T-helper 2 cell treated with Interferon-gamma antibody and Interleukin-4, amounts not matched to agents 100 ng/mL and 5 ng/mL, for 36 hours (primary cell): Measurements from ENCODE around the gene FOXJ2. TPM values are rescaled to one million over a fixed set of nuclear protein-coding genes. Genes with fewer than 3 reads are reported as not detected.

Experiments used
- total RNA-seq: library from RNA; stranded (reverse); gene quantifications from 2 replicates; pipeline ENCODE4 v1.2.3, GENCODE V29; 2022

FOXJ2 gene
- total RNA-seq, 1 donor from 2014 or later = 16.0 TPM

Other genes with a start within 250 kb of the FOXJ2 start
- gene NANOG, start 243.3 kb upstream of the FOXJ2 start, total RNA-seq = not detected in 2 replicates
- 0.18 TPM in 1 of 2 replicates, not detected in the other for gene SLC2A14, start 159.8 kb upstream of the FOXJ2 start, total RNA-seq
- gene SLC2A3, start 96.5 kb upstream of the FOXJ2 start, total RNA-seq = 280 and 289 TPM in 2 replicates
- gene C3AR1, start 33.6 kb downstream of the FOXJ2 start, total RNA-seq = 3.6 TPM in 2 replicates
- gene NECAP1, start 49.6 kb downstream of the FOXJ2 start, total RNA-seq = 37.9 and 38.9 TPM in 2 replicates
- gene CLEC4A, start 90.9 kb downstream of the FOXJ2 start, total RNA-seq = 0.25 and 0.32 TPM in 2 replicates
- not detected in 2 replicates for gene ZNF705A, start 124.3 kb downstream of the FOXJ2 start, total RNA-seq
- 0.09 and 0.36 TPM in 2 replicates for gene FAM90A1, start 194.9 kb downstream of the FOXJ2 start, total RNA-seq